Sigmoid colon (tissue), 4 donors: Measurements from ENCODE around the gene MTURN.

Experiments
- CTCF ChIP-seq, 4 experiments: fragments of 450-650 bp in 3 of 4; fragments of 200-600 bp in 1 of 4; IDR thresholded peaks; one replicate each; pipeline ENCODE4 v1.5.1; 2016 to 2019; ENCODE audit warnings: antibody characterized with exemption in 4 of 4, mild to moderate bottlenecking in 3 of 4, moderate library complexity in 2 of 4
- POLR2AphosphoS5 ChIP-seq, 4 donors: sonication (generic); formaldehyde crosslinking; IDR thresholded peaks; one replicate each; pipeline ENCODE4 v1.6.1; 2017; ENCODE audit warnings: antibody characterized with exemption in 4 of 4

- no peak for TF ChIP-seq CTCF (IDR thresholded peaks at IDR 0.05)
- no peak for TF ChIP-seq POLR2AphosphoS5 (IDR thresholded peaks at IDR 0.05)
Measured at GRCh38 chr7:30086529-30086928, 48.3 kb upstream of the MTURN start.
